MV-4-11 (cell line): Measurements from ENCODE around the gene PLAAT4.
"Not testable (repeated sequence)": the region's sequence is repeated elsewhere in the genome, so short reads cannot be mapped to it uniquely, and the experiment has no call there.

ENCODE experiments used
- DNase-seq: peaks from one replicate; lab custom pipeline; 2025; lab: John Stamatoyannopoulos, UW

PLAAT4 gene

DNA sequence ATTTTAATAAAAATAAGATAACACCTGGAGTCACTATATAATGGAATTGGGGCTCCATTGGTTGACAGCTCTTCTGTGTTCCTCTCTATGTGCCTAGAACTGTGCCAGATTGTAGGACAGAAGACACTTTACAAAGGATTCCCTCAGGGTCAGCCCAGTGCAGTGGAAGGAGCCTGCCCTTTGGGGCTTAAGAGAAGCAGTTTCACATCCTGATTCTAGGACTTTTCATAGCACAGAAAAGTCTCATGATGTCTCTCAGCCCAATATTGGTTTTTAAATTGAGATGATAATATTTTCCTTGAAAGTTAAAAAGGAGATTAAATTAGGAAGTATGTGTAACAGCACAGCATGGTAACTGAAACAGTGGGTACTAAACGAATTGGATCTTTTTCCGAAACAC, 7.1 kb downstream of the PLAAT4 start:
- peak; percentile 74 for DNase-seq

DNA sequence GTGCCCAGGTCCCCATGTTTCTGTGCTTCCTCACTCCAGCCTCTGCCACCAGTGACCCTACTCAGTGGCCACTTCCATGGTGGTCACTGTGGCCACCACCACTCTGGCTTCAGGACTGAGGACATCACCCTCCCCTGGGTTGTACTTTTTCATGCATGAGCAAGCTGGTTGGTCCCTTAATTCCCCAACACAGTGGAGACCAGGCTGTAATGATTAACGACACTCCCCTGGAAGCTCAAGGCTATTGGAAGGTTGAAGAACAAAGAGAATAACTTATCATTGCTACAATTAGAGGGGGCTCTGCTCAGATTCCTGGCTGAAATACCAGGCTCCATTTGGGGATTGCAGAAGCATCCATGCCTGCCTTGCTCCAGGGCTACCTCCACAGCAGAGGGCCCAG, 10.5 kb downstream of the PLAAT4 start:
- no peak for DNase-seq

DNA sequence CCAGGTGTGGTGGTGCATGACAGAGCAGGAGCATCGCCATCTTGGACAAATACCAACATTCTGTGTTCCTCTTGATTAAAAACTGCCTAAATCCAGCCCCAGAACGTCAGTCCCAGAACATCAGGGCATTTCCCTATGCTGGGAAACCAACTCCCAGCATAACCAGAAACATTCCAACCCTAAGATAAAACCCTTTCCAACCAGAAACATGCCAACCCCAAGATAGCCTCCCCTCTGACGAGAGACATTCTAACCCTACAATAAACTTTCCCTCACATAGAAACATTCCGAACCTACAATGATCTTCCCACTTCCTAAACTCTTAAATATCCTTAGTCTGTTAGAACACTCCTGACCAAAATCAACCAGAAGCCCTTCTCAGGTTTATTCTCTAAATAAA, 11.6 kb downstream of the PLAAT4 start:
- no peak for DNase-seq

DNA sequence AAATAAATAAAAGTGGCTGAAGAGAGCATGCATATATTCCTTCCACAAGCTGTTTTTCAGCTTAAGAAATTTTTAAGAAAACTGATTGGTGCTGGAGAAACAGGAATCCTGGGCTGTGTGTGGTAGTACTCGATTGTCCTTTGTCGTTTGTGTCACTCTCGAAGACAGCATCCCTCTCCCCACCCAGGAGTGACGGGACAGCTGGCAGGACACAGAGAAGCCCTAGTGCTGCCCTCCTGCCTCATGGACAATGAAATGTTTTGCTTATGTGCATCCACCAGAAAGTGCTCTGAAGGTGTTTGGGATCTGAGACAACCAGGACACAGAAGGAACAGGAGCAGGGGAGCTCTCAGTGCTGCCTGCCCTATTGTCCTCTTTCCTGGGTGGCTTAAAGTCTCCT, 12.8 kb downstream of the PLAAT4 start:
- DNase-seq, result no peak

DNA sequence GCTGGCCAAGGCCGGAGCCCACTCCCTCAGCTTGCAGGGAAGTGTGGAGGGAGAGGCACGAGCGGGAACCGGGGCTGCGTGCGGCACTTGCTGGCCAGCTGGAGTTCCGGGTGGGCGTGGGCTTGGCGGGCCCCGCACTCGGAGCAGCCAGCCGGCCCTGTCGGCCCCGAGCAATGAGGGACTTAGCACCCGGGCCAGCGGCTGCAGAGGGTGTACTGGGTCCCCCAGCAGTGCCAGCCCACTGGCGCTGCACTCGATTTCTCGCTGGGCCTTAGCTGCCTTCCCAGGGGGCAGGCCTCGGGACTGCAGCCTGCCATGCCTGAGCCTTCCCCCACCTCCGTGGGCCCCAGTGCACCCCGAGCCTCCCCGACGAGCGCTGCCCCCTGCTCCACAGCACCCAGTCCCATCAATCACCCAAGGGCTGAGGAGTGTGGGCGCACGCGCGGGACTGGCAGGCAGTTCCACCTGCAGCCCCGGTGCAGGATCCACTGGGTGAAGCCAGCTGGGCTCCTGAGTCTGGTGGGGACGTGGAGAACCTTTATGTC, 13.6 kb downstream of the PLAAT4 start:
- not testable (repeated sequence) for DNase-seq

DNA sequence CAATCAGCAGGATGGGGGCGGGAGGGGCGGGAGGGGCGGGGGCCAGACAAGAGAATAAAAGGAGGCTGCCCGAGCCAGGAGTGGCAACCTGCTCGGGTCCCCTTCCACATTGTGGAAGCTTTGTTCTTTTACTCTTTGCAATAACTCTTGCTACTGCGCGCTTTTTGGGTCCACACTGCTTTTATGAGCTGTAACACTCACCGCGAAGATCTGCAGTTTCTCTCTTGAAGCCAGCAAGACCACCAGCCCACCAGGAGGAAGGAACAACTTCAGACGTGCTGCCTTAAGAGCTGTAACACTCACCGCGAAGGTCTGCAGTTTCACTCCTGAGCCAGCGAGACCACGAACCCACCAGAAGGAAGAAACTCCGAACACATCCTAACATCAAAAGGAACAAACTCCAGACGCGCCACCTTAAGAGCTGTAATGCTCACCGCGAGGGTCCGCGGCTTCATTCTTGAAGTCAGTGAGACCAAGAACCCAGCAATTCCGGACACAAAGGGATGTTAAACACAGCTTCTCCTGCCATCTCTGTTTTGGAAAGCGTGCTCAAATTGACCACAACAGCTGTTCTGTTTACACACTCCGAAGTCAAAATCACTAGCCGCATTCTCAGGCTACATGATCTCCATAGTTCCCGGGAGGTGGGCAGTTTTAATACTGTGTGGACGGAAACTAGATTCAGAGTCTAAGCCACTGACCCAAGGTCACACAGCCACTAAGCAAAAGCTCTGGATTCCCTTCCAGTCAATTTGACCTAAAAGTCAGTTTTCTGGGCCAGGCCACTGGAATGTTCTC, 14.7 kb downstream of the PLAAT4 start:
- no peak for DNase-seq

DNA sequence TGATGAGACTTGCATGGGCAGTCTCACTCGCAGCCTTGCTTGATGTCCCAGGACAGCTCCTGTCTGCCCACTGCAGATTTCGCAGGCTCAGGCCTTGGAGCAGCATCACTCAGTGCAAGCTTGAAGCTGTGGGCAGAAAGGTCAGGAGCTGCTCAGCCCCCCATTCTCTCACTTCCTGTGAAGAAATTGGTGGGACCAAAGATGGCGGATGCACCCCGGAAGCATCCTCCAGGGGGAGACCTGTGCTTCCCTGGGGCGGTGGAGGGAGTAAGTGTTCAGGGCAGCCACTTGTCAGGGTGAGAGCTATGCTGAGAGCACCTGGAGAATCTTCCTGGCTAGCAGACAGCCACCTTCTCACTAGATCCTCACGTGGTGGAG, 15.3 kb downstream of the PLAAT4 start:
- no peak for DNase-seq

DNA sequence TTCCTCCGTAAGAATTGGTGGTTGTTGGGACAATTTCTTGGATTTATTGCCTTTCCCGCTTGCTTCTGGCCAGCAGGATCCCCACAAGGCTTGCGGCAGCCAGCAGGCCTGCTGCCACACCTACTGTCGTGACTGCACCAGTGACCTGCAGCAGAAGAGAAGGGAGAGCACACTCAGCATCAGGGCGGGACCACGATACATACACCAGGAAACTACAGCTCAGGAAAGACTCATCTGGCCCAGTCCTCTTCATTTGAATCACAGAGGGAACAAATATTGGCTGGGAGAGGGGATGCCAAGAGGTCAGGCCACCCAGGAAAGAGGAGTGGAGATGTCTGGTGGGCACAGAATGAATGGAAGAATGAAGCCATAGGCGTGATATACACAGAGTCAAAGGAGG, 16.3 kb downstream of the PLAAT4 start:
- no peak for DNase-seq

DNA sequence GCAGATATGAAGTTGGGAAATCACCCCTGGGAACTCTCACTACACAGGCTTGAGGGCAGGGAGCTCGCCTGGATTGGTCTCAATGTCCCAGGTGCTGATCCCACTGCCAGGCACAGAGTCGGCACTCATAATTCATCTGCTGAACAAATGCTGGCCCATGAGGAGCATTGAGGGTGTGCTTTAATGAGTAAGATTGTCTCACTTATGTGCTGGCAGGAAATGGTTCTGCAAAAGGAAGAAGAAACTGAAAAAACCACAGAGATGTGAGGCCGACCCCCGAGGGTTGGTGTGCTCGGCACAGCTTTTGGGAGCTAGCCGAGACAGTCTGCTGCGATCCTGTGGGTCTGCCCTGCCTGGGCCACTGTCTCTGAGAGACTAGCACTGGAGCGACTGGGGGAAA, 17.2 kb downstream of the PLAAT4 start:
- DNase-seq, result peak; percentile 47

DNA sequence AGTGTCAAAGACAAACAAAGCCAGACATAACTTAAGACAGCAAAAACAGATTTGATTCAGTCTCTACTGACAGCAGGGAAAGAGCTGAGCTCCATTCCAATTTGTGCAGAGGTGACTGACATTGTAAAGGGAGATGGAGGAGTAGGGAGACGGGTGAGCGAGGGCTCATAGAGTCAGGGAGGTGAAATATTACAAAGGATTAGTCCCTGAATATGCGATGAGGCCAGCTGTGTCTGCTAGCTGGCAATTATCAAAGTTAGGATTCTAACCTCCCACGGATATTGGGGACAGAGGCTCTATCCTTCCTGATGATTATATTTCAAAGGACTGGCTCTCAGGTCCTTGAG, 18.2 kb downstream of the PLAAT4 start:
- no peak for DNase-seq

DNA sequence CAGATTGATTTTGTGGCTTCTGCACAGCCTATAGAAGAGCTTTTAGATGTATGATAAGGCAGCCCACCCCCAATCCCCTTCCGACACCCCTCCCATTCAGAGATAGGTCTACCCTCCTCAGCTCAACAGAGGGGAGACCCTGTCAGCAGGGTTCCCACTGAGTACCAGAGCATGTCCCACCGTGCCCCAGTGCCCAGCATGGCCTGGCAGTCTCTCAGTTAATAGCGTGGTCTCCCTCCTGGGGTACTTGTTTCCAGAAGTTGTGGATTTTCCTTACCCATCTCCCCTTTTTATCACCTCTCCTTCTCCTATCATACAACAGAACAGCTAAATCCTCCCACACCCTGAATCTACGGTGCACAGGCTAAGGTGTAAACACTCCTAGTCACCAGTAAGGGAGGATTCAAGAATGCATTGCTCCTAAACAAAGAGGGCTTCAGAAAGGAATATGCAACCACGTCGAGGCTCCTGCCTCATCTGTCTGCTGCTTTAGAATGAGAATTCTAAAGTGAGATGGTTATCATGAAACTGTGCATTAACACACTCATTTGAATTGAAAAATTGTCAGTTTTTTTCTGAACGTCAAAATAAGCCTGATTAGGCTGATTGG, 19.9 kb downstream of the PLAAT4 start:
- DNase-seq, result no peak

DNA sequence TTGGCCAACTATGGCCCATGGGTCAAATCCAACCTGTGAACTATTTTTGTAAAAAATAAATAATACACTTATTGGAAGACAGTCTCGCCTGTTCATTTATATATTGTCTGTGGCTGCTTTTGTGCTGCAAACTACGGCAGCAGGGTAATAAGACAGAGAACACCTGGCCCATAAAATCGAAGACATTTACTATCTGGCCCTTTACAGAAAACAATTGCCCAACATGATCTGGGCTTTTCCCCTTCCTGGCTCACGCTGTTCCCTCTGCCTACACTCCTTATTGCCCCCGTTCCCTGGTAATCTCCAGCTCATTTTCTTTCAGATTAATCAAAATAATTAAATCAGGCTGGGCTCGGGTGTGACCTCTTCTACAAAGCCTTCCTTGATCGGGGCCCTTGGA, 21.0 kb downstream of the PLAAT4 start:
- no peak for DNase-seq

DNA sequence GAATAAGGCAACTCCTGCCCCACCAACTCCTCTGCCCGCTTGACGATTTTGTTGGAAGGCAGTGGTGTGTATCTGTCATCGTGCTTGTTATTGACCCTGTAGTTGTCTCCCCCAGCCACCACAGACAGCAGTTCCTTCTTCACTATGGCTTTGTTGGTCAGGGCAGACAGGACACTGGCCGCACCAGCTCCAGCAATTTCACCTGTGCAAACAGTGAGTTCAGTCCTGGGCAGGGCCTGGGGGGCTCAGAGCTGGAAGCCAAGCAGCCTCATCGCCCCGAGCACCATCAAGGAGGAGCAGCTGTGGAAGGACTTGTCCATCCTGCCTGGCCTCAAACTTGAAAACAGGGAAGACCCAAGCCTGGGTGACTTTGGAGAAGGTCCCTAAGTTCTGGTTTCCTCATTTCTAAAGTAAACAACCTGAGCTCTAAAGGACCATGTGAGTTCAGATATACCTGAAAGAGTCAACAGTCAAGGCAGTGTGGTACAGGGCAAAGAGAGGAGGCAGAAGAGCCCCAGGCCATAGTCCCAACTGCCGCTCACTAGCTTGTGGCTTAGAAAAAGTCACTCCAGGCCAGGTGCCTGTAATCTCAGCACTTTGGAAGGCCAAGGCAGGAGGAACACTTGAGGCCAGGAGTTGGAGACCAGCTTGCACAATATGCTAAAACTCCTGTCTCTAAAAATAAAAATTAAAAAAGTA, 22.0 kb downstream of the PLAAT4 start:
- no peak for DNase-seq

DNA sequence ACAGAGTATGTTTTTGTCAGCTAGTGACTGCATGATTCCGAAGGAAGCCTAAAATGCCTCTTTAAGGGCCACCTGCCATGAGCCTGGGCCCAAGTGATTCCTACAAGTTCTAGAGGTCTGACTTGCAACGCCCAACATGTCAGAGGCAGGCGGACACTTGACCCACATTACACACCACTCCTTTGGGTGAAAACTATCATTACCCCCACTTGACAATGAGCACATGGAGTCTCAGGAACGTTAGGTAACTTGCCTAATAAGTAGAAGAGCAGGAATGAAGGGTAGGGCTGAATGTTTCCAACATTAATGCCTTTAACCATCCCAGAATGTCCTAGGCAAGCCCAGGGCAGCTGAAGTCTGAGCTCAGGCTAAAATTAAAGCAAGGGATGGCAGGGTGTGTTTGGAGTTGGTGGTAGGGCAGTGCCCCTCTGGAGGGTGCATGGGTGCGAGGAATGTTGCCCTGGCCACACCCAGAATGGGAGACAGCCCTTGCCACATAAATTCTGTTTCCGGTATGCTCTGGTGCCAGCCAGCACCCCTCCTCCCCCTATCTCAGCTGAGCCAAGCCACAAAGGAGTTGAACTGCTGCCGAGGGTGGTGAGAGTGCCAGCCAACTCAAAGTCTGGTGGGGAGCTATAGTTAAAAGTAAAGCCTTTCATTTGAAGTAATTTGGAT, 24.0 kb downstream of the PLAAT4 start:
- DNase-seq, result no peak

DNA sequence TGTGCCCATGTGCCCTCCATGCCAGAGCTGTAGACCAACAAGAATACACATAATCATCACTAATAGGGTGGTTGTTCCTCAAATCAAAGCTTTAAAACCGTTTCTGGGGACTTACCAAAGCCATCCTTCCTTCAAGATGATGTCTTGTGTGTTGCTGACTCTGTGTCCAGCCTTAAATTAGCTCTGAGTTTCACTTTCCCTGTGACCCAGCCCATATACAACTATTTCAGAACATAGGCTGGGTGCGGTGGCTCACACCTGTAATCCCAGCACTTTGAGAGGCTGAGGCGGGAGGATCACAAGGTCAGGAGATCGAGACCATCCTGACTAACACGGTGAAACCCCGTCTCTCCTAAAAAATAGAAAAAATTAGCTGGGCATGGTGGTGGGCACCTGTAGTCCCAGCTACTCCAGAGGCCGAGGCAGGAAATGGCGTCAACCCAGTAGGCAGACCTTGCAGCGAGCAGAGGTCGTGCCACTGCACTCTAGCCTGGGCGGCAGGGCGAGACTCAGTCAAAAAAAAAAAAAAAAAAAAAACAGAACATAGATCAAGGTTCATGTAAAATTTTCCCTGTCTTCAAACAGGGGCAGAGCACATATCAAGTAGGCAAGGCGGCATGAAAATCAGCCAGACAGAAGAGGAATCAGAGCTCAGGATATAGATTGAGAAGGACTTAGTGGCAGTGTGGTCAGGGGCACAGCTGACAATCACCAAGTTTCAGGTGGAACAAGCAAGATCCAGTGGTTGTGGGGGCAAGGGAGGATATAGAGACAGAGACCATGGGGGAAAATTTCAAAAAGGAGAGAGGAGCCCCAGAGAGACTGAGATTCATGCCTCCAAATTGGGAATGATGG, 26.8 kb downstream of the PLAAT4 start, which contains the start of gene PLAAT2:
PLAAT2 (minus strand) TSS at position 179 of the 855 bp plus-strand sequence; CDS start at position 124, 55 bp downstream.
- no peak for DNase-seq

DNA sequence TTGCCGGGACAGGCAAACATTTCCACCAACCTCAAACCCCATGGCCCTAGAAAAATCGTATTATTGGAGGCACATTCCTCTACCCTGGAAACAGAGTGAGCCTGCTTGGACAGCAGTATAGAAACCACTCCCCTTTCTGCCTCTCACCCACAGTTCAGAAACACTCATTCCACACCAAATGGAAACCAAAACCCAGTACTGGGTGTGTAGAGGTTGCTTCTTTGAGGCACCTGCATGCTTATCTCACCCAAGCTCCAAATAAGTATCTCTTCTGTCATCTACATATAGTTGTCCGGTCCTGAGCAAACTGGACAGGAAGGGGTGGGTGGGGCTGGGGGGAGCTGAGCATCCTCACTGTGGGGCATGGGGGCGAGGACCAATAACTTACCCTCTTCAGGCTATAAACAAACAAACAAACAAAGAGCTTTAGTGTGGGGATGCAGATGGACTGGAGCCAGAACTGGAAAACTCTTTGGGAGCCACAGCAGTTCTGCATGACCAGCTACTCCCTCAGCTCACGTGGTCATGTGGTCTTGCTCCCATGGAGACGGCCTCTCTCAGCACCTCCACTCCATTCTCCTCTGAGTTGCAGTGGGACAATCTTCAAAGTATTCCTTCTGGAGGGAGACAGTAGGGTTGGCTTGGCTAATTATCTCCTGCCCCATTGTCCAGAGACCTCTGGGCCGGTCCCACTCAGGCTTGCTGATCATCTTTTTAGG, 27.6 kb downstream of the PLAAT4 start:
- DNase-seq, result no peak

DNA sequence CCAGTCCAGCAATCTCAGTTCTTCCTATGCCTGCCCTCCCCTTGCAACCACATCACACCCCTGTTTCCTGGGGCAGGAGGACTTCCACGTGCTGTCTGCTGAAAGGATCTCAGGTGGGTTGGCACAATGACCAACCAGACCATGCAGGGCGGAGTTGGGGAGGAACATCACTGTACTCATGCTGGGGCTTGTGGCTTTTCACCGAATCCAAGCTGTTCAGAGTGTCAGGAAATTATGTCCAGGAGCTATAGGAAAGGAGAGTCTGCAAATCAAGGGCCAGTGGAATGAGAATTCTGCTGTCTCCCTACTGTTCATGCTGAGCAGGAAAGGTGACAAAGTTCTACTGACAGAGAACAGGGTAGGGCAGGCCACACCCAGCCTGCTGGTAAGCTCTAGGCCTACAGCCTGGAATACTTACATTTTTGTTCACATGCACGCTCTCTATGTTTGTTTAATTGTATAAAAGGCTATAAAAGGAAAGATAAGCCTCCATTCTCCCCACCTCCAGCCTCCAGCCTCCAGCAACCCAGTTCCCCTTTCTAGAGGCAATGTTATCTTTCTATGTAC, 28.3 kb downstream of the PLAAT4 start:
- peak; percentile 6 for DNase-seq

DNA sequence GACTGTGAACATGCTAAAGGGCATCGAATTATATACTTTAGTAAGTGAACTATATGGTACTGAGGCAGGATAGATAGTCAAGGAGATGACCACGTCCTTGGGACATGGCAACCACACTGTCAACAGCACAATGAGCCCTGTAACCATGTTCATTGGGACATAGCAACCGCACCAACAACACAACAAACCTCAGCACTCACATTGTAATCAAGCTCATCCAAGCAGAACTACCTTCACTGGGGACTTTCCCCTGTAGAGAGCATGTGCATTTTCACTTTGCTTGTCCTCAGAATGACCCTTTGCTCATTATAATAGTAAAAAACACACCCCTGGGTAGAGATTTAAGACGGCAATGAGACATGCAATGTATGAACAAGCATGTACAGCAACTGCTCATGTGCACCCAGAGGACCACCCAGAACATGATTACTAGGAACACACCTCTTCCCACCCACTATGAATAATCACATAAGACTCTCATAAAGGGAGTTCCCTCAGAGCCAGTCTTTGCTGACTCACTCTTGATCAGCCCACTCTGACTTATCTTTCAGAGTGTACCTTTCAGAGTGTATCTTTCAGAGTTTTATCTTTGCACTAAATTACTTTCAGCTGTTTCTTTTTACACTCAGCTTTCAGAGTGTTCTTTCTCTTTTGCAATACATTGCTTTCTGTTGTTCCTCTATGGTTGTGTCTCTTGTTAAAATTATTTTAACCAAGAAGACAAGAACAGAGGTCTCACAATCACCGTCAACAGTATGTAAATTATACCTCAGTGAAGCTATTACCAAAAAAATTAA, 30.6 kb downstream of the PLAAT4 start:
- DNase-seq, result peak; percentile 24

DNA sequence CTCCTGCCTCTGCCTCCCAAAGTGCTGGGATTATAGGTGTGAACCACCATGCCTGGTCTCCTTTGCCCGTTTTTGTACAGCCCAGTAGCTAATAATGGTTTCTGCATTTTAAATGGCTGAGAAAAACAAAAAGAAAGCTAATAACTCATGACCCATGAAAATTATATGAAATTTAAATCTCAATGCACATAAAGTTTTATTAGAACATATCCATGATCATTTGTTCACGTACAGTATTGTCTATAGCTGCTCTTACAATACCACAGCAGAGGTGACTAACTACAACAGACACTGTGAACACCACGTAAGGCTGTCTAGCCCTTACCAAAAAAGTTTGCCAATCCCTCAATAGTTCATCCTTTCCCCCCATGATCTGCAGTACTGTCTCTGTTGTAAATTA, 33.0 kb downstream of the PLAAT4 start:
- no peak for DNase-seq
